Measurements from ENCODE around the gene LELP1. TPM values are rescaled to one million over a fixed set of nuclear protein-coding genes. Genes with fewer than 3 reads are reported as not detected.

Gene LELP1
- total and polyA plus RNA-seq, 10 of the 15 experiments (the other 5 are each of a cell fraction or from before 2014, with no cell fraction given) = not detected

DNA sequence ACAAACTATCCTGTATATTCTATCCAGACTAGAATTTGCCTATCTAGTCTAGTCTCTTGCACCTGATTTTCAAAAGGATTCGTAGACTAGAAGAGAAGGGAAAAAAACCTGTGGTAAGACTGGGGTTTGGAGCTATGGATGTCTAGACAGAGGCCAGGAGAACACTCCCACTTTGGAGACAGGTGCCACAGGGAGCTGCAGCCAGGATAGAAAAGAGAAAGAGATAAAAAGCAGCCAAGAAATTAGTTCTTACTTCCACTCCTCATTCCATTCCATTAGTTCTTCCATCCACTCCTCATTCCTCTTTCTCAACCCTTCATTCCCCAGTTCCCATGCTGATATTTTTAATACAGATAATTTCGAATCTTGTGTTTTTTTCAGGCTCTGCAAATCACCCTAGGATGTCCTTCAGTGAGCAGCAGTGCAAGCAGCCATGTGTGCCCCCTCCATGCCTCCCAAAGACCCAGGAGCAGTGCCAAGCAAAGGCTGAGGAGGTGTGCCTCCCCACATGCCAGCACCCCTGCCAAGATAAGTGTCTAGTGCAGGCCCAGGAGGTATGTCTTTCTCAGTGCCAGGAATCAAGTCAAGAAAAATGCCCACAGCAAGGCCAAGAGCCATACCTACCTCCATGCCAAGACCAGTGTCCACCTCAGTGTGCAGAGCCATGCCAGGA lies 14.7 kb downstream of the LELP1 start (continued):
- TF ChIP-seq NFYB (IDR thresholded peaks at IDR 0.05; ENCODE audit: insufficient read depth, low read depth, low read length) (no peak), BACH1 (IDR thresholded peaks at IDR 0.05; ENCODE audit: borderline replicate concordance) (no peak), WRNIP1 (IDR thresholded peaks at IDR 0.05; ENCODE audit: borderline replicate concordance, low read depth, low read length) (no peak)

DNA sequence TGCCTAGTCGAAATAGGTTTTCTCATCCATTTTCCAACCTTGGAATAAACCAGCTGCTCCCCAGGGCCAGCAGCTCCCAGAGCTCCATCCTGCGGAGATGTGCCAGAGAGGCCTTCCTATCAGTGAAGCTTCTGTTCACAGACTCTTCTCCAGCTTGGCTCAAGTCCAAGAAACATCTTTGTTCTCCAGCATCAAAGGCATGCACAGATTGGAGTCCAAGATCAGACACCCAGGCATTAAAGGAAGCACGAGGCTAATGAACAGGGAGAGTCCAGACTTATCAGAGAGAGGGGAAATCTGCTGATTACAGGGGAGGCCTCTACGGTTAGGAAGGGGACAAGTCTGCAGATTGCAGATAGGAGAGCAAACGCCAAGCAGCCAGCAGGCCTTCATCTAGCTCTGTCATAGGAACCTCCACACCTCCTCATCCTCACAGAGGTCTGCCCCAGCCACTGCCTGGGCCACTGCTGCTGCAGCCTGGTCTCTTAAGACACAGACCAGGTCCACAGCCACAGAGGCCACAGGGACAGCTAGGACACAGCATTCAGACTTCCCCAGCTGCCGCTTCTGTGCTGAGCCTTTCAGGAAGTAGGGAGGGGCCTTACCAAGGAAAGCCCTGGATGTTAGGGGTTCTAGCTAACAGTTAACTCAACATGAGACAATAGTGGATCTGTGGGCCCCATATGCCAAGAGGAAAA lies 17.5 kb downstream of the LELP1 start:
- H3K9ac ChIP-seq (ENCODE audit: control insufficient read depth, insufficient read depth, low read length) = no peak overlapping the region
- ATAC-seq = no peak
- FAIRE-seq = no peak
- intact Hi-C loops (cut with micrococcal nuclease; ENCODE audit: unreplicated experiment) (loop anchor here (10.0 kb wide), 2 partner anchors 256 to 736 kb away; no protein-coding TSS in a partner anchor), in situ Hi-C loops (cut with MboI) (loop anchor here (10.0 kb wide), 1 partner anchor 566 kb away; no protein-coding TSS in a partner anchor)
- H3K36me3 ChIP-seq (ENCODE audit: control insufficient read depth in 2 of 2, insufficient read depth in 2 of 2, low read length in 1 of 2) = no peaks in the 10 kb centered on the region
- RAD21 ChIA-PET (ENCODE audit: unreplicated experiment) = interaction anchor here (0.6 to 4.6 kb wide), 7 partner anchors 8 to 295 kb away, joined by 3 to 19 read pairs (median 3); no protein-coding TSS in a partner anchor
- no peaks in the 10 kb centered on the region for H3K4me1 ChIP-seq (ENCODE audit: control insufficient read depth, insufficient read depth, low read length)
- H3K4me2 ChIP-seq (ENCODE audit: control insufficient read depth, insufficient read depth) = no peak overlapping the region
- H3K4me3 ChIP-seq = no peak overlapping the region
- 24% methylated on average over 6 of the region's 6 CpGs for WGBS (ENCODE audit: insufficient coverage, insufficient replicate concordance, low lambda C conversion rate, missing lambda C conversion rate)
- SMC1A ChIA-PET (ENCODE audit: uncharacterized antibody, unreplicated experiment) = interaction anchor here (0.9 to 3.9 kb wide), 8 partner anchors 9 to 564 kb away, joined by 3 to 19 read pairs (median 4); no protein-coding TSS in a partner anchor
- POLR2A ChIA-PET = no interaction called here
- no peak for DNase-seq (ENCODE audit: low read depth, low spot score)
- CTCF ChIA-PET = interaction anchor here (0.6 to 5.8 kb wide), 15 partner anchors 9 to 350 kb away, joined by 3 to 49 read pairs (median 6); no protein-coding TSS in a partner anchor
- no peaks in the 10 kb centered on the region for H4K20me1 ChIP-seq (ENCODE audit: control insufficient read depth, insufficient read depth)
- no peak overlapping the region for H2AFZ ChIP-seq (ENCODE audit: control insufficient read depth, low read depth, low read length)
- peaks cover 0 to 2% of the 10 kb centered on the region in 2 experiments; a peak in 1 of 4 replicates for H3K27me3 ChIP-seq (replicated peaks in 1 of 2; ENCODE audit: control insufficient read depth in 2 of 2, insufficient read depth in 2 of 2, low read length in 1 of 2)
- no peak overlapping the region for H3K27ac ChIP-seq (ENCODE audit: control insufficient read depth, insufficient read depth)
- H3K79me2 ChIP-seq (ENCODE audit: control insufficient read depth, insufficient read depth, low read length) = no peaks in the 10 kb centered on the region
- no TSS peak for BruUV-seq (replicated peaks)
- H3K9me3 ChIP-seq (replicated peaks; ENCODE audit: control insufficient read depth, insufficient read depth, low read length) = no peaks in the 10 kb centered on the region
- TF ChIP-seq, protein P1, sequence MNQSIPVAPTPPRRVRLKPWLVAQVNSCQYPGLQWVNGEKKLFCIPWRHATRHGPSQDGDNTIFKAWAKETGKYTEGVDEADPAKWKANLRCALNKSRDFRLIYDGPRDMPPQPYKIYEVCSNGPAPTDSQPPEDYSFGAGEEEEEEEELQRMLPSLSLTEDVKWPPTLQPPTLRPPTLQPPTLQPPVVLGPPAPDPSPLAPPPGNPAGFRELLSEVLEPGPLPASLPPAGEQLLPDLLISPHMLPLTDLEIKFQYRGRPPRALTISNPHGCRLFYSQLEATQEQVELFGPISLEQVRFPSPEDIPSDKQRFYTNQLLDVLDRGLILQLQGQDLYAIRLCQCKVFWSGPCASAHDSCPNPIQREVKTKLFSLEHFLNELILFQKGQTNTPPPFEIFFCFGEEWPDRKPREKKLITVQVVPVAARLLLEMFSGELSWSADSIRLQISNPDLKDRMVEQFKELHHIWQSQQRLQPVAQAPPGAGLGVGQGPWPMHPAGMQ (IDR thresholded peaks at IDR 0.05; ENCODE audit: borderline replicate concordance) = no peak
- no peak for TF ChIP-seq SRF (IDR thresholded peaks at IDR 0.05; ENCODE audit: low read depth in 2 of 2, low read length in 2 of 2)
- TF ChIP-seq, protein P2, sequence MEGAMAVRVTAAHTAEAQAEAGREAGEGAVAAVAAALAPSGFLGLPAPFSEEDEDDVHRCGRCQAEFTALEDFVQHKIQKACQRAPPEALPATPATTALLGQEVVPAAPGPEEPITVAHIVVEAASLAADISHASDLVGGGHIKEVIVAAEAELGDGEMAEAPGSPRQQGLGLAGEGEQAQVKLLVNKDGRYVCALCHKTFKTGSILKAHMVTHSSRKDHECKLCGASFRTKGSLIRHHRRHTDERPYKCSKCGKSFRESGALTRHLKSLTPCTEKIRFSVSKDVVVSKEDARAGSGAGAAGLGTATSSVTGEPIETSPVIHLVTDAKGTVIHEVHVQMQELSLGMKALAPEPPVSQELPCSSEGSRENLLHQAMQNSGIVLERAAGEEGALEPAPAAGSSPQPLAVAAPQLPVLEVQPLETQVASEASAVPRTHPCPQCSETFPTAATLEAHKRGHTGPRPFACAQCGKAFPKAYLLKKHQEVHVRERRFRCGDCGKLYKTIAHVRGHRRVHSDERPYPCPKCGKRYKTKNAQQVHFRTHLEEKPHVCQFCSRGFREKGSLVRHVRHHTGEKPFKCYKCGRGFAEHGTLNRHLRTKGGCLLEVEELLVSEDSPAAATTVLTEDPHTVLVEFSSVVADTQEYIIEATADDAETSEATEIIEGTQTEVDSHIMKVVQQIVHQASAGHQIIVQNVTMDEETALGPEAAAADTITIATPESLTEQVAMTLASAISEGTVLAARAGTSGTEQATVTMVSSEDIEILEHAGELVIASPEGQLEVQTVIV (IDR thresholded peaks at IDR 0.05; ENCODE audit: borderline replicate concordance, partially characterized antibody) = no peak
- TF ChIP-seq SMAD1 (IDR thresholded peaks at IDR 0.05; ENCODE audit: low read depth, partially characterized antibody) = no peak
- no peak for TF ChIP-seq IKZF2 (IDR thresholded peaks at IDR 0.05)
- TF ChIP-seq RELA (IDR thresholded peaks at IDR 0.05; ENCODE audit: borderline replicate concordance, partially characterized antibody) = no peak
- no peak for TF ChIP-seq SMARCA5 (IDR thresholded peaks at IDR 0.05)
- TF ChIP-seq, protein P3, sequence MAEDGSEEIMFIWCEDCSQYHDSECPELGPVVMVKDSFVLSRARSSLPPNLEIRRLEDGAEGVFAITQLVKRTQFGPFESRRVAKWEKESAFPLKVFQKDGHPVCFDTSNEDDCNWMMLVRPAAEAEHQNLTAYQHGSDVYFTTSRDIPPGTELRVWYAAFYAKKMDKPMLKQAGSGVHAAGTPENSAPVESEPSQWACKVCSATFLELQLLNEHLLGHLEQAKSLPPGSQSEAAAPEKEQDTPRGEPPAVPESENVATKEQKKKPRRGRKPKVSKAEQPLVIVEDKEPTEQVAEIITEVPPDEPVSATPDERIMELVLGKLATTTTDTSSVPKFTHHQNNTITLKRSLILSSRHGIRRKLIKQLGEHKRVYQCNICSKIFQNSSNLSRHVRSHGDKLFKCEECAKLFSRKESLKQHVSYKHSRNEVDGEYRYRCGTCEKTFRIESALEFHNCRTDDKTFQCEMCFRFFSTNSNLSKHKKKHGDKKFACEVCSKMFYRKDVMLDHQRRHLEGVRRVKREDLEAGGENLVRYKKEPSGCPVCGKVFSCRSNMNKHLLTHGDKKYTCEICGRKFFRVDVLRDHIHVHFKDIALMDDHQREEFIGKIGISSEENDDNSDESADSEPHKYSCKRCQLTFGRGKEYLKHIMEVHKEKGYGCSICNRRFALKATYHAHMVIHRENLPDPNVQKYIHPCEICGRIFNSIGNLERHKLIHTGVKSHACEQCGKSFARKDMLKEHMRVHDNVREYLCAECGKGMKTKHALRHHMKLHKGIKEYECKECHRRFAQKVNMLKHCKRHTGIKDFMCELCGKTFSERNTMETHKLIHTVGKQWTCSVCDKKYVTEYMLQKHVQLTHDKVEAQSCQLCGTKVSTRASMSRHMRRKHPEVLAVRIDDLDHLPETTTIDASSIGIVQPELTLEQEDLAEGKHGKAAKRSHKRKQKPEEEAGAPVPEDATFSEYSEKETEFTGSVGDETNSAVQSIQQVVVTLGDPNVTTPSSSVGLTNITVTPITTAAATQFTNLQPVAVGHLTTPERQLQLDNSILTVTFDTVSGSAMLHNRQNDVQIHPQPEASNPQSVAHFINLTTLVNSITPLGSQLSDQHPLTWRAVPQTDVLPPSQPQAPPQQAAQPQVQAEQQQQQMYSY (CRISPR knock-in tag; IDR thresholded peaks at IDR 0.05) = no peak
- no peak for TF ChIP-seq HDAC6 (IDR thresholded peaks at IDR 0.05; ENCODE audit: unreplicated experiment)
- TF ChIP-seq SIN3A (IDR thresholded peaks at IDR 0.05; ENCODE audit: low read depth, low read length) = no peak

All from GM12878 (cell line).